RCC 7860 (cell line): ENCODE data around the gene E4F1.
A peak's percentile ranks its signal among the peaks of the same experiment; 100 is the strongest.
"Not testable (repeated sequence)": the region's sequence is repeated elsewhere in the genome, so short reads cannot be mapped to it uniquely, and the experiment has no call there.

ENCODE experiments used
- DNase-seq: peaks from one replicate; pipeline ENCODE4 v3.0.0-alpha.2; 2015; ENCODE audit warnings: low spot score
- FAIRE-seq: peaks from 2 replicates; lab custom pipeline; 2012; peaks lifted over from hg19 to GRCh38; lab: Jason Lieb, UNC

E4F1 gene

GRCh38 chr16:2238838-2239675, 15.7 kb downstream of the E4F1 start:
- DNase-seq (no peak), FAIRE-seq (no peak)

GRCh38 chr16:2240331-2240730, 16.9 kb downstream of the E4F1 start:
- DNase-seq, FAIRE-seq: not testable (repeated sequence)

GRCh38 chr16:2242598-2242997, 19.2 kb downstream of the E4F1 start:
- FAIRE-seq (no peak), DNase-seq (no peak)

- FAIRE-seq (no peak), DNase-seq (no peak)
Observed at GRCh38 chr16:2243031-2243528, 19.7 kb downstream of the E4F1 start.

- FAIRE-seq, result no peak
- DNase-seq, result no peak
Observed at GRCh38 chr16:2243781-2244180, 20.4 kb downstream of the E4F1 start.

GRCh38 chr16:2244301-2244700, 20.9 kb downstream of the E4F1 start:
- DNase-seq (no peak), FAIRE-seq (no peak)

GRCh38 chr16:2244926-2245795, 21.8 kb downstream of the E4F1 start:
- DNase-seq (no peak), FAIRE-seq (no peak)

GRCh38 chr16:2246301-2246885, 23.0 kb downstream of the E4F1 start:
- DNase-seq (no peak), FAIRE-seq (no peak)

GRCh38 chr16:2250652-2251295, 27.4 kb downstream of the E4F1 start:
- FAIRE-seq (no peak), DNase-seq (peak; percentile 35)

- peak; percentile 85 for FAIRE-seq
Observed at GRCh38 chr16:2251296-2252111, 28.1 kb downstream of the E4F1 start, which contains the start of gene ECI1. TSS of gene ECI1 (minus strand) at chr16:2251587. CDS start at chr16:2251566, 21 bp downstream.

GRCh38 chr16:2252806-2253148, 29.4 kb downstream of the E4F1 start:
- DNase-seq (peak; percentile 30), FAIRE-seq (no peak)

More at GRCh38 chr16:2251296-2252111, 28.1 kb downstream of the E4F1 start, which contains the start of gene ECI1:
- DNase-seq, result peak; percentile 94

GRCh38 chr16:2253293-2253692, 29.9 kb downstream of the E4F1 start:
- no peak for DNase-seq
- no peak for FAIRE-seq

- FAIRE-seq (no peak), DNase-seq (no peak)
Observed at GRCh38 chr16:2256531-2257140, 33.2 kb downstream of the E4F1 start.

- no peak for DNase-seq
- no peak for FAIRE-seq
Observed at GRCh38 chr16:2257726-2258125, 34.3 kb downstream of the E4F1 start.

GRCh38 chr16:2258530-2258929, 35.1 kb downstream of the E4F1 start:
- not testable (repeated sequence) for DNase-seq

GRCh38 chr16:2260250-2260649, 36.9 kb downstream of the E4F1 start:
- DNase-seq (no peak), FAIRE-seq (no peak)

More at GRCh38 chr16:2258530-2258929, 35.1 kb downstream of the E4F1 start:
- FAIRE-seq, result not testable (repeated sequence)

- not testable (repeated sequence) for DNase-seq, FAIRE-seq
Observed at GRCh38 chr16:2263026-2263425, 39.6 kb downstream of the E4F1 start.

GRCh38 chr16:2266887-2267286, 43.5 kb downstream of the E4F1 start:
- not testable (repeated sequence) for DNase-seq, FAIRE-seq

GRCh38 chr16:2267505-2267912, 44.1 kb downstream of the E4F1 start:
- FAIRE-seq, DNase-seq: not testable (repeated sequence)
